ENCODE results near the gene PSEN1. TPM values are rescaled to one million over a fixed set of nuclear protein-coding genes. Genes with fewer than 3 reads are reported as not detected.

The PSEN1 gene
- total and polyA plus RNA-seq, 2 of the 8 experiments (the other 6 are each of a cell fraction or from before 2014, with no cell fraction given), result 10.1 to 38.7 TPM

DNA sequence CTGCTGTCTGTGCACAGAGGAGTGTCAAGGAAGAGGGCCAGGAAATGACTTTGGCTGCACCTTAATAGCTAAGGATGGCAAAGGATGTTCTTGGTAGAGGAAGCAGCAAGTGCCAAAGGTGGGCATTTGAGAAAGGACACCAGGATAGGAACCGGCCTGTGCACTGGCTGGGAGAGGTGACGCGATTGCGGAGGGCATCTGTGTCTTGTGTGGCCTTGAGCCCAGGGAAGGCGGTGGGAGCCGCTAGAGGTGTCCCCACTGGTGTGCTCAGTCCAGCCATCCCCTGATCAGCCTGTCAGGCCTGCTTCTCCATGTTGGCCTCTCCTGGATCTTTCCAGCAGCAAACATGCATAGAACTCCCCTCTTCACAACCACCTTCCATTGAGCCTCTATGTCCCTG lies 131.2 kb downstream of the PSEN1 start:
- Histone ChIP-seq H3K4me3 (ENCODE audit: extremely low read depth in 1 of 4, insufficient read depth in 2 of 4, low read depth in 3 of 4, low read length in 4 of 4) (no peak overlapping the region), H3K9me3 (ENCODE audit: insufficient read depth in 2 of 2, low read depth in 1 of 2, low read length in 1 of 2) (no peaks in the 10 kb centered on the region), H3K18ac (ENCODE audit: extremely low read depth, low read length) (no peak overlapping the region), H3K79me2 (ENCODE audit: control insufficient read depth in 1 of 2, insufficient read depth in 2 of 2, low read length in 2 of 2) (no peaks in the 10 kb centered on the region), H3K27ac (ENCODE audit: low read depth, low read length) (no peak overlapping the region), H2BK5ac (ENCODE audit: low read depth, low read length) (no peak overlapping the region), H3K4me2 (ENCODE audit: insufficient read depth in 1 of 2, low read depth in 2 of 2, low read length in 2 of 2) (no peak overlapping the region), H2BK12ac (ENCODE audit: low read depth, low read length) (no peak overlapping the region), H2BK120ac (replicated peaks; ENCODE audit: low read depth, low read length) (no peak overlapping the region), H4K91ac (replicated peaks; ENCODE audit: insufficient read length, low read length) (no peak overlapping the region), H3K79me1 (ENCODE audit: low read depth, low read length) (no peaks in the 10 kb centered on the region), H3K4me1 (replicated peaks in 1 of 4; ENCODE audit: control insufficient read depth in 3 of 4, insufficient read depth in 4 of 4, low read length in 3 of 4) (peaks cover 0 to 6% (median 3%) of the 10 kb centered on the region in 4 experiments; a peak in 5 of 7 replicates), H2AK5ac (ENCODE audit: low read depth, low read length) (no peak overlapping the region), H4K8ac (ENCODE audit: extremely low read depth, insufficient read depth, low read length) (0 out of 2 replicates have a peak overlapping the region, but pooled peaks have one; percentile 14), H3K23ac (ENCODE audit: insufficient read length) (no peak overlapping the region), H3K23me2 (ENCODE audit: low read depth, low read length) (no peaks in the 10 kb centered on the region; the same call in 1 of the 2 replicates), H2BK20ac (ENCODE audit: low read length) (no peak overlapping the region), H3K27me3 (replicated peaks in 1 of 4; ENCODE audit: control insufficient read depth in 3 of 4, extremely low read depth in 1 of 4, insufficient read depth in 3 of 4, low read length in 3 of 4) (peaks cover 0 to 4% (median 0%) of the 10 kb centered on the region in 4 experiments; a peak in 1 of 7 replicates), H4K20me1 (replicated peaks in 1 of 2; ENCODE audit: control insufficient read depth in 1 of 2, insufficient read depth in 2 of 2, low read length in 2 of 2) (no peaks in the 10 kb centered on the region), H3K36me3 (ENCODE audit: control insufficient read depth in 2 of 4, insufficient read depth in 4 of 4, low read length in 3 of 4) (peaks cover 3 to 26% (median 11%) of the 10 kb centered on the region in 4 experiments; a peak in 7 of 8 replicates), H2AFZ (ENCODE audit: low read length) (no peak overlapping the region), H3K9ac (replicated peaks in 1 of 4; ENCODE audit: extremely low read depth in 1 of 4, low read depth in 3 of 4, low read length in 3 of 4) (no peak overlapping the region), H4K5ac (ENCODE audit: insufficient read length, low read depth, low read length) (no peak overlapping the region), H3K4ac (replicated peaks; ENCODE audit: insufficient read length, low read depth, low read length) (no peak overlapping the region), H3K56ac (replicated peaks; ENCODE audit: insufficient read length, low read depth, low read length) (no peak overlapping the region), H2BK15ac (ENCODE audit: low read length) (no peak overlapping the region), H3K14ac (ENCODE audit: insufficient read length) (no peak overlapping the region)
- 0 out of 3 replicates have a peak, but pooled peaks of 1 of the 2 experiments have one; percentile 10 for TF ChIP-seq POLR2A (IDR thresholded peaks at IDR 0.05; ENCODE audit: control extremely low read depth in 1 of 2, low read depth in 2 of 2, low read length in 2 of 2)
- TF ChIP-seq CBX5 (IDR thresholded peaks at IDR 0.05; ENCODE audit: low read depth, low read length), result no peak
- ChIA-PET CTCF (ENCODE audit: partially characterized antibody) (interaction anchor here (0.7 to 5.1 kb wide), 5 partner anchors 11 to 36 kb away, joined by 3 to 46 read pairs (median 4); no protein-coding TSS in a partner anchor), POLR2A (ENCODE audit: partially characterized antibody) (interaction anchor here (0.9 to 2.3 kb wide), 2 partner anchors 15 to 30 kb away, joined by 3 to 11 read pairs; partner anchors contain the start of gene PAPLN)
- FAIRE-seq (no peak), DNase-seq (ENCODE audit: low read depth in 1 of 2, low spot score in 2 of 2) (no peak)
- WGBS, 2 experiments (ENCODE audit: extremely low coverage in 1 of 2, insufficient coverage in 1 of 2, insufficient read length in 1 of 2, insufficient replicate concordance in 2 of 2, low coverage in 1 of 2, low lambda C conversion rate in 2 of 2, missing lambda C conversion rate in 1 of 2), result 97% methylated on average over 6 of the region's 6 CpGs; no CpG with 5 or more reads in 1 of the 2 experiments

Measured in H1 (cell line).